Esophagus muscularis mucosa (tissue), 4 donors: ENCODE data around the gene KIF2A. TPM values are rescaled to one million over a fixed set of nuclear protein-coding genes. Genes with fewer than 3 reads are reported as not detected.
"Not testable (repeated sequence)": the region's sequence is repeated elsewhere in the genome, so short reads cannot be mapped to it uniquely, and the experiment has no call there.

Source experiments
- DNase-seq: peaks from one replicate; pipeline ENCODE4 v3.0.0-alpha.2; 2017; ENCODE audit errors: extremely low spot score
- H3K27ac ChIP-seq, 4 donors: fragments of 200-600 bp; sonication (generic); replicated peaks in 1 of 4; 1 replicate in 3 of 4; 2 replicates in 1 of 4; pipeline ENCODE4 v1.5.1; 2016 to 2019; ENCODE audit warnings: mild to moderate bottlenecking in 1 of 4
- H3K27me3 ChIP-seq, 4 donors: fragments of 200-600 bp; sonication (generic); one replicate each; pipeline versions ENCODE4 v1.5.1 to v1.6.0; 2016 to 2019
- H3K36me3 ChIP-seq, 4 donors: fragments of 200-600 bp; sonication (generic); one replicate each; pipeline ENCODE4 v1.5.1; 2016 to 2019
- H3K4me1 ChIP-seq, 4 donors: fragments of 200-600 bp; sonication (generic); one replicate each; pipeline ENCODE4 v1.5.1; 2016 to 2019
- H3K4me3 ChIP-seq, 4 donors: fragments of 200-600 bp; sonication (generic); 1 replicate in 2 of 4; 2 replicates in 2 of 4; pipeline ENCODE4 v1.5.1; 2016 to 2019; ENCODE audit warnings: mild to moderate bottlenecking in 4 of 4, moderate library complexity in 1 of 4
- H3K9me3 ChIP-seq, 4 donors: fragments of 200-600 bp; sonication (generic); 1 replicate in 3 of 4; 2 replicates in 1 of 4; pipeline ENCODE4 v1.5.1; 2016 to 2019
- CTCF ChIP-seq, 3 experiments: fragments of 200-600 bp in 2 of 3; fragments of 450-650 bp in 1 of 3; sonication (generic) in 2 of 3; IDR thresholded peaks; one replicate each; pipeline ENCODE4 v1.5.1; 2017 to 2019; ENCODE audit warnings: antibody characterized with exemption in 3 of 3, mild to moderate bottlenecking in 2 of 3, moderate library complexity in 1 of 3
- EP300 ChIP-seq: sonication (generic); formaldehyde crosslinking; IDR thresholded peaks from one replicate; pipeline ENCODE4 v1.6.1; 2017; ENCODE audit warnings: antibody characterized with exemption
- POLR2A ChIP-seq: fragments of 450-650 bp; IDR thresholded peaks from one replicate; pipeline ENCODE4 v1.6.1; 2017; ENCODE audit warnings: antibody characterized with exemption, moderate library complexity, mild to moderate bottlenecking, low read depth
- POLR2AphosphoS5 ChIP-seq, 2 donors: sonication (generic); formaldehyde crosslinking; IDR thresholded peaks; one replicate each; pipeline ENCODE4 v1.6.1; 2017; ENCODE audit warnings: antibody characterized with exemption in 2 of 2
- WGBS: methylation state at CpG from one replicate; pipeline ENCODE4 v1.1.5; 2018; 5-methylcytosine and 5-hydroxymethylcytosine counted together
- intact Hi-C: fragments of 100-400 bp; cut with DNase I; formaldehyde crosslinking; loops from one replicate; pipeline ENCODE4 v1.15.1; 2023
- total RNA-seq, 4 donors: library from RNA; depleted of rRNA; stranded (reverse); fragments of >200 nt; gene quantifications; one replicate each; pipeline versions ENCODE4 v1.1.0 to v1.2.1, GENCODE V29; 2016

The KIF2A gene
- total RNA-seq, 4 donors from 2014 or later = 31.6 to 37.1 (median 33.3) TPM

DNA sequence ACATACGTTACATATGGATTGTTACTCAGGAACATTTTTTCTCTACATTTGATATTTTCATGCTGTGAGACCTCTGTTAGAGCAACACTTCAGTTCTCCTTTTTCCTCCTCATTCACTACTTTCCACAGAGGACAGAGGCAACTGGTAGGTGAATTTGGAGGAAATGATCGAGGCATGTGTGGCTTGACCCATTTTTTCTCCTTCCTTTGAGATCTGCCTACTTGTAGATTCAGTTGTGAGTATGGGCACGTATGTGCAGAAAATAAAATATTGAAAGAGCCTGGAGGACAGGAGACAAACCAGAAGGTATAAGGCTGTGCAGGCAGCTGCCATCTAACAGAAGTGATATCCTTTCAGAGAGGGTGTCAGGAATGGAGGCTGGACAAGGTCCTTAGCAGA is 19.2 kb upstream of the KIF2A start:
- Histone ChIP-seq H3K4me3 (no peak overlapping the region), H3K4me1 (no peaks in the 10 kb centered on the region), H3K9me3 (no peaks in the 10 kb centered on the region), H3K27me3 (no peaks in the 10 kb centered on the region), H3K36me3 (no peaks in the 10 kb centered on the region), H3K27ac (no peak overlapping the region)
- 76% methylated on average over 3 of the region's 3 CpGs for WGBS
- no peak for DNase-seq
- TF ChIP-seq CTCF (IDR thresholded peaks at IDR 0.05) = no peak
- TF ChIP-seq POLR2A = no peak
- no peak for TF ChIP-seq POLR2AphosphoS5 (IDR thresholded peaks at IDR 0.05)
- no peak for TF ChIP-seq EP300
- intact Hi-C loops = no loop called here

GRCh38 chr5:62287237-62287636 is 18.8 kb upstream of the KIF2A start:
- Histone ChIP-seq H3K27ac (no peak overlapping the region), H3K9me3 (no peaks in the 10 kb centered on the region), H3K27me3 (no peaks in the 10 kb centered on the region), H3K4me3 (no peak overlapping the region), H3K36me3 (no peaks in the 10 kb centered on the region), H3K4me1 (no peaks in the 10 kb centered on the region)
- intact Hi-C loops = no loop called here
- TF ChIP-seq POLR2A = no peak
- no peak for TF ChIP-seq POLR2AphosphoS5 (IDR thresholded peaks at IDR 0.05)
- TF ChIP-seq EP300 = no peak
- no peak for TF ChIP-seq CTCF (IDR thresholded peaks at IDR 0.05)
- no peak for DNase-seq
- WGBS = 64% methylated on average over 3 of the region's 3 CpGs

GRCh38 chr5:62288118-62288517 is 17.9 kb upstream of the KIF2A start:
- TF ChIP-seq POLR2AphosphoS5 (IDR thresholded peaks at IDR 0.05) (no peak), CTCF (IDR thresholded peaks at IDR 0.05) (no peak), POLR2A (no peak), EP300 (no peak)
- Histone ChIP-seq H3K36me3 (no peaks in the 10 kb centered on the region), H3K27me3 (no peaks in the 10 kb centered on the region), H3K4me3 (no peak overlapping the region), H3K27ac (no peak overlapping the region), H3K4me1 (no peaks in the 10 kb centered on the region), H3K9me3 (no peaks in the 10 kb centered on the region)
- WGBS = 94% methylated on average over 1 of the region's 1 CpG
- intact Hi-C loops = no loop called here
- DNase-seq = no peak

DNA sequence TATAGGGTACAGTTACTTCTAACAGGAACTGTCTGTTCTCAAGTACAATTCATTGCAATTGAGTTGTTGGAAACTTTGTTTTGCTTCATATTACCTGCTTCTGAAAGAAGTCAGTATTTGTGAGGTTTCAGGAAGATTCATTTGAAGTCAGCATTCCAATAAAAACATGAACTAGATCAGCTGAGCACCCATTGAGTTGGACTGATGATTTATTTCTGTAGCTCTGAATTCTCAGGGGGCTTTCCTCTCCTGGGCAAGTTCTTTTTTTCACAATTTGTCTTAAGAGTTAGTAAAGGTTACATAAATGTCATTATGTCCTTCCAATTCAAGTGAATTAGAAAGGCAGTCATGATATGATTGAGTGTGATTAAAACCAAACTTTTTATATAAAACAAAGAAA is 16.2 kb upstream of the KIF2A start:
- intact Hi-C loops = no loop called here
- no peaks in the 10 kb centered on the region for H3K36me3 ChIP-seq
- TF ChIP-seq POLR2A (no peak), CTCF (IDR thresholded peaks at IDR 0.05) (no peak), POLR2AphosphoS5 (IDR thresholded peaks at IDR 0.05) (no peak), EP300 (no peak)
- no peak overlapping the region for H3K4me3 ChIP-seq
- no peaks in the 10 kb centered on the region for H3K9me3 ChIP-seq
- no peaks in the 10 kb centered on the region for H3K4me1 ChIP-seq
- H3K27ac ChIP-seq = no peak overlapping the region
- DNase-seq = no peak
- no peaks in the 10 kb centered on the region for H3K27me3 ChIP-seq

DNA sequence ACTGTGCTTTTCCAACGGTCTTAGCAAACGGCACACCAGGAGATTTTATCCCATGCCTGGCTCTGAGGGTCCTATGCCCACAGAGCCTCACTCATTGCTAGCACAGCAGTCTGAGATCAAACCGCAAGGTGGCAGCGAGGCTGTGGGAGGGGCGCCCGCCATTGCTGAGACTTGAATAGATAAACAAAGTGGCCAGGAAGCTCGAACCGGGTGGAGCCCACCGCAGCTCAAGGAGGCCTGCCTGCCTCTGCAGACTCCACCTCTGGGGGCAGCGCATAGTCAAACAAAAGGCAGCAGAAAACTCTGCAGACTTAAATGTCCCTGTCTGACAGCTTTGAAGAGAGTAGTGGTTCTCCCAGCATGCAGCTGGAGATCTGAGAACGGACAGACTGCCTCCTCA is 14.2 kb upstream of the KIF2A start:
- H3K36me3 ChIP-seq, H3K4me3 ChIP-seq, H3K27ac ChIP-seq, H3K4me1 ChIP-seq, intact Hi-C loops, H3K9me3 ChIP-seq, H3K27me3 ChIP-seq, DNase-seq: not testable (repeated sequence)
- no CpG with 5 or more reads among the region's 11 CpGs for WGBS
